SK-N-SH (cell line): ENCODE measurements around the gene PTTG1IP.

Experiments
- CTCF ChIP-seq: fragments of 200-600 bp; sonication (generic); IDR thresholded peaks from 2 replicates; pipeline ENCODE4 v1.6.1; 2017; ENCODE audit warnings: antibody characterized with exemption, mild to moderate bottlenecking, moderate library complexity
- POLR2AphosphoS5 ChIP-seq: IDR thresholded peaks from 2 replicates; pipeline ENCODE4 v1.6.1; 2012; ENCODE audit warnings: low read depth, low read length
- RFX5 ChIP-seq: IDR thresholded peaks from 2 replicates; pipeline ENCODE4 v1.6.1; 2012; ENCODE audit warnings: mild to moderate bottlenecking, improper control_type of control experiment, low read length

DNA sequence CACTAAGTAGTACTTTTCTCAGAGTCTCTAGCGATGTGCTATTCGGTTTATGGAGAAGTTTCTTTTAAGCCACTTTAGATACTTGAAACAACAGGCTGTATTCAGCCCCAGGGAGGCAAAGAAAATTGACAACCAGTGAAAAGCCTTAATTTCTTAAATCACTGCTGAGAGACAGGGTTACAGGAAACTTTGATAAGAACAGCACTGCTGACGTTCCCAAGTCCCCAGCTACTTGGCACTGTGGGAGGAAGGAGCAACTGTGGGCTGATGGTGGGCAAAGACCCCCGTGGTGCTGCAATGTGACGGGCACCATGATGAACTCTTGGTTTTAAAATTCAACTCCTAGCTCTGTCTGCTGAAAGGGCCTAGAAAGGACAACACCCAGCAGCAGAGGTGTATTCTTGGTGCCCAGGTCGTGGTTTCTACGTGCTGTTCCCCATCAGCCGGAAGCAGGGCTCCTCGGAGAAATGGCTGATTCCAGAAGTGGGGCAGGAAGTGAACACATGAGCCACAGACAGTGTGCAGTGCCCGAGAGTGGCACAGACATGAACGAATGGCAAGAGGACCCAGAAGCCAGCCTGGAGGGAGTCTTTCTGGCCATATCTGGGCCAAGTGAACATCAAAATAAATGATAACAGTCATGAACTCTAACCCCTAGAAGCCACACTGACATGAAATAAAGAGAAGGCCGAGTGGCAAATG lies 5.3 kb downstream of the PTTG1IP start:
- TF ChIP-seq RFX5 (no peak), CTCF (no peak), POLR2AphosphoS5 (no peak)
